HAP-1 (cell line): ENCODE measurements around the gene ZNF607.
"Not testable (repeated sequence)": the region's sequence is repeated elsewhere in the genome, so short reads cannot be mapped to it uniquely, and the experiment has no call there.

Experiments
- DNase-seq, 2 experiments: peaks; one replicate each; pipeline ENCODE4 v3.0.0-alpha.2; 2016 to 2020; ENCODE audit warnings: low spot score in 2 of 2
- H3K27me3 ChIP-seq: fragments of 250-450 bp; sonication (Bioruptor Pico); 2 replicates; pipeline ENCODE4 v1.5.1; 2020; ENCODE audit warnings: low read depth, mild to moderate bottlenecking, moderate library complexity
- H3K36me3 ChIP-seq: fragments of 250-450 bp; sonication (Bioruptor Pico); replicated peaks from 2 replicates; pipeline ENCODE4 v1.5.1; 2020; ENCODE audit warnings: mild to moderate bottlenecking
- H3K4me1 ChIP-seq: fragments of 250-450 bp; sonication (Bioruptor Pico); 2 replicates; pipeline ENCODE4 v1.5.1; 2020; ENCODE audit warnings: mild to moderate bottlenecking
- H3K4me3 ChIP-seq: fragments of 250-450 bp; sonication (Bioruptor Pico); 2 replicates; pipeline ENCODE4 v1.5.1; 2020; ENCODE audit warnings: mild to moderate bottlenecking, moderate library complexity
- H3K9me3 ChIP-seq: fragments of 250-450 bp; sonication (Bioruptor Pico); 2 replicates; pipeline ENCODE4 v1.5.1; 2020; ENCODE audit warnings: mild to moderate bottlenecking, moderate library complexity
- in situ Hi-C: fragments of 300-500 bp; cut with MboI; formaldehyde crosslinking; loops from 3 replicates; pipeline ENCODE4 v1.14.3; 2020; ENCODE audit warnings: low sequenced_read_pairs, inconsistent platforms, mixed read lengths

The ZNF607 gene

DNA sequence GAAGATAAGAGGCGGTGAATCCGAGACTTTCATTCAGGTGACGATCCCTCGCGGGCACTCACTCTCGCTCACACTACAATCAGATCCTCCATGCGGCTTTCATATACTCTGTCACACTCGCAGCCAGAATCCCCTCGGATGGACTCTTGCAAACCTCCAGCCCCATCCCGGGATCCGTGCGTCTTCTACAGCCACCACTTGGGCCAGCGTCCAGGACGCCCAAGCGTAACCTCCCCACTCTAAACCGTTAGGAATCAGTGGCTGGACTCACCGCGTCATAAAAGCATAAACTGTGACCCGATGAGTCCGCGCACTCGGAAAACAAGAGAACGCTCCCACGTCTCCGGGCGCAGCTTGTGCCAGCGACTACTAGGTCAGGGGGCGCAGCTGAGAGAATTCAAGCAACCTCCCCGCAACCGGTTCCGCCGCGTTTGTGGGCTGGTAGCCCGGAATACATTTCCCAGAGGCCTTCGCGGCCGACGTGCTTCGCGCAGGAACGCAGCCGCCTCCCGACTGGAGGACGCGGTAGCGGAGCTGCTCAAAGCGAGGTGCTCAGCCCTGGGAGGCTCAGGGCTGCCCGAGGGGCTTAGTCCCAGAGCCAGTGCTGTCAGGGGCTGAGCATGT is 27.6 kb downstream of the ZNF607 start:
- Histone ChIP-seq H3K4me3 (no peak overlapping the region), H3K27me3 (no peaks in the 10 kb centered on the region), H3K9me3 (no peaks in the 10 kb centered on the region; the same call in 1 of the 2 replicates), H3K36me3 (no peaks in the 10 kb centered on the region), H3K4me1 (no peaks in the 10 kb centered on the region)
- no peak for DNase-seq
- in situ Hi-C loops = no loop called here

GRCh38 chr19:37683520-37683919 is 36.0 kb downstream of the ZNF607 start:
- H3K4me3 ChIP-seq = no peak overlapping the region
- no peaks in the 10 kb centered on the region for H3K27me3 ChIP-seq
- H3K4me1 ChIP-seq = no peaks in the 10 kb centered on the region
- no peak for DNase-seq
- H3K36me3 ChIP-seq = no peaks in the 10 kb centered on the region
- H3K9me3 ChIP-seq = no peaks in the 10 kb centered on the region; the same call in 1 of the 2 replicates
- in situ Hi-C loops = no loop called here

GRCh38 chr19:37669450-37669914 is 50.1 kb downstream of the ZNF607 start:
- Histone ChIP-seq H3K4me3 (no peak overlapping the region), H3K27me3 (no peaks in the 10 kb centered on the region), H3K4me1 (no peaks in the 10 kb centered on the region), H3K36me3 (peaks cover 2% of the 10 kb centered on the region; the same call in 1 of the 2 replicates), H3K9me3 (peaks cover 6% of the 10 kb centered on the region; the same call in 1 of the 2 replicates)
- DNase-seq = no peak
- in situ Hi-C loops = no loop called here

GRCh38 chr19:37657157-37657556 is 62.4 kb downstream of the ZNF607 start:
- H3K4me3 ChIP-seq, H3K27me3 ChIP-seq, in situ Hi-C loops, H3K9me3 ChIP-seq, DNase-seq, H3K4me1 ChIP-seq, H3K36me3 ChIP-seq: not testable (repeated sequence)

DNA sequence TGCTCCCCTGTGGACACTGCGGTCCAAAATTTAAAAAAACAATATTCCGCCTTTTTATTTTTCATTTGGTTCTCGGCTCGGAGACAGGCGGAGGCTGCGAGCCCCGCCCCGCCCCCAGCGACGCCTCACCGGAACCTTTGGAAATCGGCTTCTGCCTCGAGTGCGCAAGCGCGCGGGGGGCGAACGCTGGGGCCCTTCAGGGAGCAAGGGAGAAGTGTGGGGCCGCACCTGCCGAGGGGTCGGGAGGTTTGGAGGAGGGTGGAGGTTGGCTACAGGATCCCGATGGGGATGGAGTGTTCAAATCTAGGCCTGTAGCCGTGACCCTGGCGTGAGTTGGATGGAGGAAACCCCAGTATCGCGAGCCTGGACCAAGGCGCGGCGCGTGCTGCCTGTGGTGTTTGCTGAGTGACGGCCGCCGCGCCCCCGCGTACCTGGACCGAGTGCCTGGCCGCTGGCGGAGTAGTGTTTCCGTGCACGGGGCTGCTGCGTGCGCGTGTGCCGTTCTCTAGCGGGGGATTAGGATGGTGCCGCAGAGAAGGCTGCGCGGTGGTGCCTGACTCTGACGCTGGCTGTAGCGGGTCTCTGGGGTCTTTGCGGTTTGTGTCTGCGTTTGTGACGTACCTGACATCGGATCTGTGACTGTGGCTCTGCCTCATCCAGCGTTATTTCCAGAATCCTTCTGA is 63.7 kb downstream of the ZNF607 start:
- Histone ChIP-seq H3K36me3 (no peaks in the 10 kb centered on the region), H3K4me3 (peak overlapping the region; percentile 66), H3K9me3 (no peaks in the 10 kb centered on the region; the same call in none of the 2 replicates), H3K27me3 (no peaks in the 10 kb centered on the region), H3K4me1 (peaks cover 3% of the 10 kb centered on the region; the same call in 1 of the 2 replicates)
- peak; percentile 64 to 91 for DNase-seq
- in situ Hi-C loops = no loop called here

- peak; percentile 39 to 79 for DNase-seq
- H3K4me3 ChIP-seq = peak within 1 kb of the TSS; percentile 66
- H3K36me3 ChIP-seq = no peaks in the 10 kb centered on the region
- H3K9me3 ChIP-seq = no peaks in the 10 kb centered on the region; the same call in none of the 2 replicates
- in situ Hi-C loops = no loop called here
- H3K4me1 ChIP-seq = peaks cover 3% of the 10 kb centered on the region; the same call in 1 of the 2 replicates
- no peaks in the 10 kb centered on the region for H3K27me3 ChIP-seq
Observed at GRCh38 chr19:37655301-37655688, 64.3 kb downstream of the ZNF607 start, which contains the start of gene ZFP30. Gene ZFP30, minus strand, starts transcription at chr19:37655465. Its CDS starts 7,643 bp downstream, at chr19:37647822.

DNA sequence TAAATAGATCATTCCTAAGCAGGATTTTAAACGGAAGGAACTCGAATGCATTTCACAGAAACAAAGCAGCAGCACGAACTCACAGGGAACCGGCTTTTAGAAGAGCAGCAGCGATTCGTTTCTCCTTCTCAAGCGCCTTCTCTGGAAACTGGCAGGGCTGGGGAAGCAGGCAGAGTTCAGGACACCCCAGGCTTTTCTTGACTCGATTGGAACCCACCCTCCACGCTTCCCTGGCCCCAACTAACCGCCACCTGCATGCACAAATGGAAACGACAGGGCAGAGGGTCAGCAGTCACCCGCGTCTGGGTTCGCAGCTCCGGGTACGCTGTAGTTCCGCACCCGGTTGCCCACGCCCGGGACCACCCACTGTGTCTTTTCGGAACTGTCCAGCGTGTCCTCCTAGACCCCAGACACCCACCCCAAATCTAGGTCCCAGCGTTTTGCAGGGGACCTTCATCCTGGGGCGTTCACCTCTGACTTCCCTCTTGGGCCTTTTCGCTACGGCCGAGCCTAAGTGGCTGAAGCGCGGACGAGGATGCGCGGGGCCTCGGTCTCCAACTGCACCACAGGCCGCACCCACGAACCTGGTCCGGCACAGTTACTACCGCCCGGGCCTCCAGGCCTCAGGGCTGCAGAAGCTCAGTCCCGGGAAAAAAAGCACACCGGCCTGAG is 64.8 kb downstream of the ZNF607 start:
- peaks cover 3% of the 10 kb centered on the region; the same call in 1 of the 2 replicates for H3K4me1 ChIP-seq
- H3K27me3 ChIP-seq = no peaks in the 10 kb centered on the region
- H3K4me3 ChIP-seq = peak overlapping the region; percentile 66
- peak; percentile 30 to 63 for DNase-seq
- in situ Hi-C loops = no loop called here
- no peaks in the 10 kb centered on the region for H3K36me3 ChIP-seq
- no peaks in the 10 kb centered on the region; the same call in none of the 2 replicates for H3K9me3 ChIP-seq

- Histone ChIP-seq H3K27me3 (no peaks in the 10 kb centered on the region), H3K4me3 (peak overlapping the region; percentile 66), H3K4me1 (peaks cover 3% of the 10 kb centered on the region; the same call in 1 of the 2 replicates), H3K36me3 (no peaks in the 10 kb centered on the region), H3K9me3 (no peaks in the 10 kb centered on the region; the same call in 1 of the 2 replicates)
- in situ Hi-C loops = no loop called here
- no peak for DNase-seq
Observed at GRCh38 chr19:37654118-37654517, 65.4 kb downstream of the ZNF607 start.
